ENCODE data around the gene IPO4.

Gene IPO4

DNA sequence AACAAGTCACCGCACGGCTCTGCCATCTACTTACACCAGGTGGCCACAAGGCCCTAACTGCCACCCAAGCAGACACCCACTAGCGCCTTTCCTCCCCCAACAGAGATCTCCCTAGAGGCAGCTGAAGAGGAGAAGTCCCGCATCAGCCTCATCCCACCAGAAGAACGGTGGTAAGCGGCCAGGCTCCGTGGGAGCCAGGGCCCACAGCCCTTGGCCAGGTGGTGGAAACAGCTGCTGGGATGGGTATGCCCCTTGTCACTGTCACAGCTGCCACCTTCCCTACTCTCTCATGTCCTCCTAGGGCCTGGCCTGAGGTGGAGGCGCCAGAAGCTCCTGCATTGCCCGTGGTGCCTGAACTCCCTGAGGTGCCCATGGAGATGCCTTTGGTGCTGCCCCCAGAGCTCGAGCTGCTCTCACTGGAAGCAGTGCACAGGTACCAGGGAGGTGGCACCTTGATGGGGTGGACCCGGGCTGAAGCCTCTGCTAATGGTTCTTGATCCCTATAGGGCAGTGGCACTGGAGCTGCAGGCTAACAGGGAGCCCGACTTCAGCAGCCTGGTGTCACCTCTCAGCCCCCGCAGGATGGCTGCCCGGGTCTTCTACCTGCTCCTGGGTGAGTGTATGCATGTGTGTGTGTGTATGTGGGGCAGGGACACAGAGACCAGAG is 9.2 kb downstream of the IPO4 start:
- TF ChIP-seq, protein P1, sequence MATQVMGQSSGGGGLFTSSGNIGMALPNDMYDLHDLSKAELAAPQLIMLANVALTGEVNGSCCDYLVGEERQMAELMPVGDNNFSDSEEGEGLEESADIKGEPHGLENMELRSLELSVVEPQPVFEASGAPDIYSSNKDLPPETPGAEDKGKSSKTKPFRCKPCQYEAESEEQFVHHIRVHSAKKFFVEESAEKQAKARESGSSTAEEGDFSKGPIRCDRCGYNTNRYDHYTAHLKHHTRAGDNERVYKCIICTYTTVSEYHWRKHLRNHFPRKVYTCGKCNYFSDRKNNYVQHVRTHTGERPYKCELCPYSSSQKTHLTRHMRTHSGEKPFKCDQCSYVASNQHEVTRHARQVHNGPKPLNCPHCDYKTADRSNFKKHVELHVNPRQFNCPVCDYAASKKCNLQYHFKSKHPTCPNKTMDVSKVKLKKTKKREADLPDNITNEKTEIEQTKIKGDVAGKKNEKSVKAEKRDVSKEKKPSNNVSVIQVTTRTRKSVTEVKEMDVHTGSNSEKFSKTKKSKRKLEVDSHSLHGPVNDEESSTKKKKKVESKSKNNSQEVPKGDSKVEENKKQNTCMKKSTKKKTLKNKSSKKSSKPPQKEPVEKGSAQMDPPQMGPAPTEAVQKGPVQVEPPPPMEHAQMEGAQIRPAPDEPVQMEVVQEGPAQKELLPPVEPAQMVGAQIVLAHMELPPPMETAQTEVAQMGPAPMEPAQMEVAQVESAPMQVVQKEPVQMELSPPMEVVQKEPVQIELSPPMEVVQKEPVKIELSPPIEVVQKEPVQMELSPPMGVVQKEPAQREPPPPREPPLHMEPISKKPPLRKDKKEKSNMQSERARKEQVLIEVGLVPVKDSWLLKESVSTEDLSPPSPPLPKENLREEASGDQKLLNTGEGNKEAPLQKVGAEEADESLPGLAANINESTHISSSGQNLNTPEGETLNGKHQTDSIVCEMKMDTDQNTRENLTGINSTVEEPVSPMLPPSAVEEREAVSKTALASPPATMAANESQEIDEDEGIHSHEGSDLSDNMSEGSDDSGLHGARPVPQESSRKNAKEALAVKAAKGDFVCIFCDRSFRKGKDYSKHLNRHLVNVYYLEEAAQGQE (IDR thresholded peaks at IDR 0.05; ENCODE audit: insufficient read depth in 1 of 2, low read depth in 2 of 2, low read length in 2 of 2): no peak

DNA sequence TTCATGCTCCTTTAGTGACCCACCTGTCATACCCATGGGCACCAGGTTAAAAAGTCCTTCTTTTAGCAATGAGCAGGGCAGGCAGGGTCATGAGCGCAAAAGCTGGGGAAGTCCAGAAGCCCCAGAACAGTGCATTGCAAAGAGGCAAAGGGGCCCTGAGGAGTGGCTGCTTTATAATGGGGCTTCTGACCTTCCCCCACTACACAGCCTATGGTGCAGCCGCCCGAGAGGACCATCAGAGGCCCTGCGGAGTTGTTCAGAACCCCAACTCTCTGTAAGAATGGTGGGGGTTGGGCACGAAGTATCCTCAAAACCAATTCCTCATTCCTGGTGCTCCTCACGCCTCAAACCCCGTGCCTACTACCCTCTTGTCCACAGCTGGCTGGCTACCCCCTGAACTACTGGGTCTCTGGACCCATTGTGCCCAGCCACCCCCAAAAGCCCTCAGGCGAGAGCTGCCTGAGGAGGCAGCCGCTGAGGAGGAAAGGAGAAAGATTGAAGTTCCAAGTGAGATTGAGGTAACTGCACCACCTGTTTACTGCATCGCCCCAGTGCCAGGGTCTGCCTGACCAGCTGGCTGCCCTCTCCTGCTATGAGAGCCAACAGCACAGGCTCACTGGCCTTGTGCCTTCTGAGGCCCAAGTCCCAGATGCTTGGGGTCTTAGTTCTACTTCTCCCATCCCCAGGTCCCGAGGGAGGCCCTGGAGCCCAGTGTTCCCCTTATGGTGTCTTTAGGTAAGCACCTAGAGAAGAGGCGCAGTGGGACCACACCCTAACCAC is 10.0 kb downstream of the IPO4 start:
- TF ChIP-seq FOXP2 (optimal IDR thresholded peaks at IDR 0.05; ENCODE audit: borderline replicate concordance, extremely low read depth, extremely low read length, insufficient read depth) (no peak), SIN3A (IDR thresholded peaks at IDR 0.05; ENCODE audit: borderline replicate concordance, insufficient read depth, low read length) (no peak), POLR2AphosphoS5 (IDR thresholded peaks at IDR 0.05; ENCODE audit: low read depth, low read length) (no peak), TAF1 (IDR thresholded peaks at IDR 0.05; ENCODE audit: borderline replicate concordance, insufficient read depth, low read length) (no peak)
- TF ChIP-seq, protein P1 (IDR thresholded peaks at IDR 0.05; ENCODE audit: insufficient read depth in 1 of 2, low read depth in 2 of 2, low read length in 2 of 2): no peak

DNA sequence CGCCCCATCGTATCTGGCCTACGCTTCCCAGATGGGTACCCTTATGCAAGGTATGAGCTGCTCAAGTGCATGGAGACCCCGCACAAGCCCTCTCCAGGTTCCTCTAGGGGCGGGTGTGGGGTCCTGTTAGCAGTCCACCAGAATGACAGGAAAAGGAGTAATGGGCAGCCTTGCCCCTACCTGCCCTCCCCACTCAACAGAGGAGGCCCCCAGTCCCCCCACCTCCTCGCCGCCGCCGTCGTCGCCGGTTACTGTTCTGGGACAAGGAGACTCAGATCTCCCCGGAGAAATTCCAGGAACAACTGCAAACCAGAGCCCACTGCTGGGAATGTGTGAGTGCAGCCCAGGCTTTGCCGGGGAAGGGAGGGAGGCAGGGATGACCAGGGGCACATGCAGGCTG is 10.7 kb downstream of the IPO4 start:
- TF ChIP-seq POLR2AphosphoS5 (IDR thresholded peaks at IDR 0.05; ENCODE audit: low read depth, low read length) (no peak), TAF1 (IDR thresholded peaks at IDR 0.05; ENCODE audit: borderline replicate concordance, insufficient read depth, low read length) (no peak), FOXP2 (optimal IDR thresholded peaks at IDR 0.05; ENCODE audit: borderline replicate concordance, extremely low read depth, extremely low read length, insufficient read depth) (no peak), SIN3A (IDR thresholded peaks at IDR 0.05; ENCODE audit: borderline replicate concordance, insufficient read depth, low read length) (no peak)
- TF ChIP-seq, protein P1 (IDR thresholded peaks at IDR 0.05; ENCODE audit: insufficient read depth in 1 of 2, low read depth in 2 of 2, low read length in 2 of 2): no peak

DNA sequence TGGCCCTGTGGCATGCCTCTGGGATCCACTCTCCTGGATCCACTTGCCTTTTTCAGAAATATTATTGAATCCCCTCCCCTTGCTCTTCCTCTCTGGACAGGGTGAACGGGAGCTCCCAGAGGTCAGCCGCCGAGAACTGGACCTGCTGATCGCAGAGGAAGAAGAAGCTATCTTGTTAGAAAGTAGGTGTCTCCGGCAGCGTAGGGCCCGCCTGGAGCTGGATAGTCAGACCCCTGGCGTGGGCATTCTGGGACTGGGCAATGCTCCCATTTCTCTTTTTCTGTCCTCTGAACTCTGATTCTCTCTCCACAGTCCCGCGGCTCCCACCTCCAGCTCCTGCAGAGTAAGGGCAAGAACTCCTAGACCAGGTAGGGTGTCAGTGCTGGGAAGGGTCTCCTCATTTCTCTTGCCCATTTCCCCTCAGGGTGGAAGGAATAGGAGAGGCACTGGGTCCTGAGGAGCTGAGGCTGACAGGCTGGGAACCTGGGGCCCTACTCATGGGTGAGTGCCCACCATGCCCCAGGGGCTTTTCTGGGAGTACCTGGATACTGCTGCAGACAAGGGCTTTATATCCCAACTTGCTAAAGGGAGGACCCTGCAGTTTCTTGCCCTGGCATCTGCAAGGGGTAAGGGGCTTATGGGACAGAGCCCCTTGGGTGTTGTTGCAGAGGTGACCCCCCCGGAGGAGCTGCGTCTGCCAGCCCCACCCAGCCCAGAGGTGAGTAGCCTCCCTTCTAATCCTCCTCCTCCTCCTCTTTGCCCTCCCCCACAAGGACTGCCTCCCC is 11.4 kb downstream of the IPO4 start:
- TF ChIP-seq FOXP2 (optimal IDR thresholded peaks at IDR 0.05; ENCODE audit: borderline replicate concordance, extremely low read depth, extremely low read length, insufficient read depth): no peak
- TF ChIP-seq, protein P1 (IDR thresholded peaks at IDR 0.05; ENCODE audit: insufficient read depth in 1 of 2, low read depth in 2 of 2, low read length in 2 of 2): no peak
- no peak for TF ChIP-seq TAF1 (IDR thresholded peaks at IDR 0.05; ENCODE audit: borderline replicate concordance, insufficient read depth, low read length)
- no peak for TF ChIP-seq SIN3A (IDR thresholded peaks at IDR 0.05; ENCODE audit: borderline replicate concordance, insufficient read depth, low read length)
- no peak for TF ChIP-seq POLR2AphosphoS5 (IDR thresholded peaks at IDR 0.05; ENCODE audit: low read depth, low read length)

Measured in PFSK-1 (cell line).